Kidney epithelial cell (primary cell): ENCODE results near the gene ARHGAP42. TPM values are rescaled to one million over a fixed set of nuclear protein-coding genes. Genes with fewer than 3 reads are reported as not detected.

ENCODE experiments used
- DNase-seq: peaks from one replicate; pipeline ENCODE4 v3.0.0-alpha.2; 2010; ENCODE audit warnings: low read depth
- H3K27me3 ChIP-seq: 2 replicates; pipeline ENCODE4 v1.6.0; 2011; ENCODE audit warnings: low read length; ENCODE audit not compliant: control insufficient read depth, insufficient read depth
- H3K36me3 ChIP-seq: 2 replicates; pipeline ENCODE4 v1.5.1; 2011; ENCODE audit warnings: low read length; ENCODE audit not compliant: control insufficient read depth, insufficient read depth
- H3K4me3 ChIP-seq: 2 replicates; pipeline ENCODE4 v1.5.1; 2011; ENCODE audit warnings: low read depth, mild to moderate bottlenecking, control low read depth, low read length
- total RNA-seq: library from RNA; depleted of rRNA; stranded (reverse); fragments of >200 nt; gene quantifications from 2 replicates; pipeline ENCODE4 v1.2.3, GENCODE V29; 2015
- TF ChIP-seq, protein P1 (sequence below): IDR thresholded peaks from 2 replicates; pipeline ENCODE4 v1.5.1; 2011; ENCODE audit warnings: mild to moderate bottlenecking, moderate library complexity, low read length, control low read depth, inconsistent platforms; ENCODE audit not compliant: insufficient read depth, poor library complexity, severe bottlenecking

The ARHGAP42 gene
- total RNA-seq, 1 donor from 2014 or later = 27.9 TPM

DNA sequence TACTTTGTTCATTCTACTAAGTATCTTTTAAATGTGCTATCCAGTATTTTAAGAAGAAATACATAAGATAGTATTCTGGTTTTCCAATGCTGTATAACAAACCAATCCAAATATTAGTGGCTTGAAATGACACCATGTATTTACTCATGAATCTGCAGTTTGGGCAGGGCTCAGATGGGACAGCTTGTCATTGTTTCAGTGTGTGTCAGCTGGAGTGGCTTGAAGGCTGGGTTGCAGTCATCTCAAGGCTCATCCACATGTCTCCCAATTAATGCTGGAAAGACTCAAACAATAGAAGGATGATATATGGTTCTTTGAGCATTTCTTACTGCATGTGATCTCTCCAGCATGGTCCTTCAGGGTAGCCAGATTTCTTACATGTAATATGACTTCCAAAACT, 146.2 kb downstream of the ARHGAP42 start:
- H3K4me3 ChIP-seq = no peak overlapping the region
- no peaks in the 10 kb centered on the region for H3K36me3 ChIP-seq
- H3K27me3 ChIP-seq = no peaks in the 10 kb centered on the region
- DNase-seq = no peak
- TF ChIP-seq, protein P1, sequence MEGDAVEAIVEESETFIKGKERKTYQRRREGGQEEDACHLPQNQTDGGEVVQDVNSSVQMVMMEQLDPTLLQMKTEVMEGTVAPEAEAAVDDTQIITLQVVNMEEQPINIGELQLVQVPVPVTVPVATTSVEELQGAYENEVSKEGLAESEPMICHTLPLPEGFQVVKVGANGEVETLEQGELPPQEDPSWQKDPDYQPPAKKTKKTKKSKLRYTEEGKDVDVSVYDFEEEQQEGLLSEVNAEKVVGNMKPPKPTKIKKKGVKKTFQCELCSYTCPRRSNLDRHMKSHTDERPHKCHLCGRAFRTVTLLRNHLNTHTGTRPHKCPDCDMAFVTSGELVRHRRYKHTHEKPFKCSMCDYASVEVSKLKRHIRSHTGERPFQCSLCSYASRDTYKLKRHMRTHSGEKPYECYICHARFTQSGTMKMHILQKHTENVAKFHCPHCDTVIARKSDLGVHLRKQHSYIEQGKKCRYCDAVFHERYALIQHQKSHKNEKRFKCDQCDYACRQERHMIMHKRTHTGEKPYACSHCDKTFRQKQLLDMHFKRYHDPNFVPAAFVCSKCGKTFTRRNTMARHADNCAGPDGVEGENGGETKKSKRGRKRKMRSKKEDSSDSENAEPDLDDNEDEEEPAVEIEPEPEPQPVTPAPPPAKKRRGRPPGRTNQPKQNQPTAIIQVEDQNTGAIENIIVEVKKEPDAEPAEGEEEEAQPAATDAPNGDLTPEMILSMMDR = no peak

DNA sequence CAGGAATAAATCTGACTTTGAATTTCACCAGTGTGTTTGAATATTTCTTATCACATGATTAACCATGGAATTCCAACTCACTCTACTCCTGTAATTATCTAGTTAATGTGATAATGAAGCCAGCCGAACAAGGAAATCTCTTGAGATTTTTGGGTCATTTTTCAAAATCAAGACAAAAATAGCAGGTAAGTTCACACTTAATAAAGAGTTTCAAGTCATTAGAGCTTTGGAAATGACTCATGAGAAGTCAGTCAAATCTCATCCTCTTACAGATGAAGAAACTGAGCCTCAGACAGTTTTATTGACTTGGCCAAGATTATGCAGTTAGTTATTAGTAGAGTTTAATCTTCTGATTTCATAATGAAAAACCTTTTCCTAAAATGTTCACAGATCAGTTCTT, 148.8 kb downstream of the ARHGAP42 start:
- H3K4me3 ChIP-seq = no peak overlapping the region
- no peak for DNase-seq
- no peaks in the 10 kb centered on the region for H3K36me3 ChIP-seq
- no peaks in the 10 kb centered on the region for H3K27me3 ChIP-seq
- TF ChIP-seq, protein P1 = no peak

GRCh38 chr11:100837311-100837710, 150.2 kb downstream of the ARHGAP42 start:
- TF ChIP-seq, protein P1 = no peak
- no peak overlapping the region for H3K4me3 ChIP-seq
- no peaks in the 10 kb centered on the region for H3K27me3 ChIP-seq
- no peak for DNase-seq
- H3K36me3 ChIP-seq = no peaks in the 10 kb centered on the region

- TF ChIP-seq, protein P1 = no peak
- Histone ChIP-seq H3K36me3 (no peaks in the 10 kb centered on the region), H3K27me3 (no peaks in the 10 kb centered on the region), H3K4me3 (no peak overlapping the region)
- no peak for DNase-seq
Observed at GRCh38 chr11:100841711-100842407, 154.8 kb downstream of the ARHGAP42 start.

DNA sequence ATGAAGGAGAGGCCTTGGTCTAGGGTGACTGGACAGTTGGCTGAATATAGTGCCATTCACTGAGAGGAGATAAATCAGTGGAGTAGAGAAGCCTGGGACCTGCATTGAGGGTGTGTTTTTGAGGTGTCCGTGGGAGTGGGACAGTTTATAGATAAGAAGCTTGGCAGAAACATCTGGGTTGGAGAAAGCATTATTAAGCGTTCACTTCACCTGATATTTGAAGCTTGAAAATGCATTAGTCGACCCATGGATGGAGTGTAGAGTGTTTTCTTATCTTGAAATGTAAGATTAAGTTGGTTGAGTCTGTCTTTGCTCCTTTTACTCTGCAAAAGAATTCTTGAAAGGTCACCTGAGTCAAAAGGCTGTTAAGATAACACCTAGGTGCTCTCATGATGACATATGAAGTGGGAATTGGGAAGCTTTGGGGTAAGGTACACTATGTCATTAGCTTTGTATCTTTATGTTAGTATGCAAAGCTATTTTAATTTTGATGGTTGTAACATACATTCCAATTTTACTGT, 160.7 kb downstream of the ARHGAP42 start:
- Histone ChIP-seq H3K36me3 (no peaks in the 10 kb centered on the region), H3K4me3 (no peak overlapping the region), H3K27me3 (no peaks in the 10 kb centered on the region)
- DNase-seq = no peak
- TF ChIP-seq, protein P1 = no peak
